Smooth muscle cell (in vitro differentiated cells): ENCODE results near the gene SLC16A5. TPM values are rescaled to one million over a fixed set of nuclear protein-coding genes. Genes with fewer than 3 reads are reported as not detected.

Experiments used
- DNase-seq: peaks from one replicate; lab custom pipeline; 2025; ENCODE audit not compliant: unreplicated experiment; lab: John Stamatoyannopoulos, UW
- H2AFZ ChIP-seq: fragments of 200-600 bp; sonication (generic); 2 replicates; pipeline ENCODE4 v1.6.0; 2016; ENCODE audit warnings: antibody characterized with exemption, low read depth, mild to moderate bottlenecking
- H3F3A ChIP-seq: fragments of 200-600 bp; sonication (generic); 2 replicates; pipeline ENCODE4 v1.6.0; 2017; ENCODE audit warnings: antibody characterized with exemption, low read depth
- H3K27ac ChIP-seq: fragments of 200-600 bp; sonication (generic); 2 replicates; pipeline ENCODE4 v1.5.1; 2016; ENCODE audit warnings: low read depth, mild to moderate bottlenecking
- H3K27me3 ChIP-seq: fragments of 200-600 bp; sonication (generic); 2 replicates; pipeline ENCODE4 v1.6.1; 2016; ENCODE audit warnings: low read depth, mild to moderate bottlenecking
- H3K36me3 ChIP-seq: fragments of 200-600 bp; sonication (generic); 2 replicates; pipeline ENCODE4 v1.5.1; 2016; ENCODE audit warnings: low read depth
- H3K4me1 ChIP-seq: fragments of 200-600 bp; sonication (generic); 2 replicates; pipeline ENCODE4 v1.5.1; 2016; ENCODE audit warnings: low read depth
- H3K4me2 ChIP-seq: fragments of 200-600 bp; sonication (generic); 2 replicates; pipeline ENCODE4 v1.6.0; 2016; ENCODE audit warnings: mild to moderate bottlenecking
- H3K4me3 ChIP-seq: fragments of 200-600 bp; sonication (generic); 2 replicates; pipeline ENCODE4 v1.5.1; 2016; ENCODE audit warnings: mild to moderate bottlenecking
- H3K79me2 ChIP-seq: fragments of 200-600 bp; sonication (generic); 2 replicates; pipeline ENCODE4 v1.6.0; 2016; ENCODE audit warnings: low read depth, mild to moderate bottlenecking
- H3K9ac ChIP-seq: fragments of 200-600 bp; sonication (generic); 2 replicates; pipeline ENCODE4 v1.6.0; 2016; ENCODE audit warnings: low read depth
- H3K9me3 ChIP-seq: fragments of 200-600 bp; sonication (generic); replicated peaks from 2 replicates; pipeline ENCODE4 v1.5.1; 2016; ENCODE audit warnings: low read depth
- H4K20me1 ChIP-seq: fragments of 200-600 bp; sonication (generic); 2 replicates; pipeline ENCODE4 v1.6.0; 2016; ENCODE audit warnings: low read depth
- CTCF ChIP-seq: fragments of 200-600 bp; sonication (generic); IDR thresholded peaks from 2 replicates; pipeline ENCODE4 v1.5.1; 2017; ENCODE audit warnings: borderline replicate concordance, mild to moderate bottlenecking, antibody characterized with exemption; ENCODE audit not compliant: insufficient read depth, poor library complexity, severe bottlenecking
- WGBS: methylation state at CpG from one replicate; pipeline ENCODE4 v1.1.7; 2016; ENCODE audit warnings: low lambda C conversion rate; 5-methylcytosine and 5-hydroxymethylcytosine counted together
- polyA plus RNA-seq: library from polyadenylated mRNA; unstranded; fragments of >200 nt; fragmentation: Nextera tagmentation; extraction: Ambion mirVana; gene quantifications from 2 replicates; pipeline ENCODE4 v1.2.1, GENCODE V29; 2016
- total RNA-seq: library from RNA; depleted of rRNA; stranded (reverse); fragments of >200 nt; gene quantifications from 2 replicates; pipeline ENCODE4 v1.2.3, GENCODE V29; 2014

Gene SLC16A5
- total and polyA plus RNA-seq, 2 experiments from 2014 or later, result 17.1 to 22.0 TPM

- peaks cover 10% of the 10 kb centered on the region for H3F3A ChIP-seq
- H3K4me3 ChIP-seq, result peak overlapping the region; percentile 84
- H2AFZ ChIP-seq, result no peak overlapping the region
- H3K27me3 ChIP-seq, result no peaks in the 10 kb centered on the region
- TF ChIP-seq CTCF, result no peak
- peak overlapping the region; percentile 4 for H3K27ac ChIP-seq
- WGBS, result under 1% methylated on average over 28 of the region's 28 CpGs
- H3K4me1 ChIP-seq, result peaks cover 20% of the 10 kb centered on the region
- H3K36me3 ChIP-seq, result no peaks in the 10 kb centered on the region
- H4K20me1 ChIP-seq, result peaks cover 46% of the 10 kb centered on the region
- H3K79me2 ChIP-seq, result peaks cover 57% of the 10 kb centered on the region
- H3K9me3 ChIP-seq, result no peaks in the 10 kb centered on the region
- no peak for DNase-seq
- peak overlapping the region; percentile 76 for H3K9ac ChIP-seq
- peak overlapping the region; percentile 91 for H3K4me2 ChIP-seq
These were observed 65.4 kb downstream of the SLC16A5 start for GRCh38 chr17:75152922-75153779.

- Histone ChIP-seq H3K4me2 (peak overlapping the region; percentile 91), H3K9me3 (no peaks in the 10 kb centered on the region), H3K36me3 (no peaks in the 10 kb centered on the region), H3K9ac (peak overlapping the region; percentile 76), H3K27me3 (no peaks in the 10 kb centered on the region), H3K4me1 (peaks cover 20% of the 10 kb centered on the region), H3K4me3 (peak overlapping the region; percentile 84), H3K27ac (peak overlapping the region; percentile 10), H3K79me2 (peaks cover 52% of the 10 kb centered on the region), H4K20me1 (peaks cover 39% of the 10 kb centered on the region), H3F3A (peaks cover 10% of the 10 kb centered on the region), H2AFZ (no peak overlapping the region)
- WGBS, result under 1% methylated on average over 34 of the region's 35 CpGs
- DNase-seq, result no peak
- no peak for TF ChIP-seq CTCF
These were observed 66.0 kb downstream of the SLC16A5 start for GRCh38 chr17:75153780-75154194.

GRCh38 chr17:75154195-75155106 lies 66.7 kb downstream of the SLC16A5 start, which contains the start of gene JPT1:
Gene JPT1, minus strand, starts transcription at chr17:75154512. Its CDS starts 115 bp downstream, at chr17:75154397.
- Histone ChIP-seq H3K79me2 (peaks cover 47% of the 10 kb centered on the region), H3K27ac (peak within 1 kb of the TSS; percentile 56)

More at GRCh38 chr17:75154195-75155106, 66.7 kb downstream of the SLC16A5 start, which contains the start of gene JPT1:
- Histone ChIP-seq H3K4me2 (peak within 1 kb of the TSS; percentile 91), H3K36me3 (no peaks in the 10 kb centered on the region), H2AFZ (peak within 1 kb of the TSS; percentile 4), H3K4me3 (peak within 1 kb of the TSS; percentile 84), H3F3A (peaks cover 10% of the 10 kb centered on the region), H3K9ac (peak within 1 kb of the TSS; percentile 76), H4K20me1 (peaks cover 33% of the 10 kb centered on the region), H3K9me3 (no peaks in the 10 kb centered on the region), H3K27me3 (no peaks in the 10 kb centered on the region), H3K4me1 (peaks cover 20% of the 10 kb centered on the region)
- peak; percentile 84 for DNase-seq
- no peak for TF ChIP-seq CTCF
- WGBS, result 1% methylated on average over 49 of the region's 67 CpGs
